ENCODE measurements around the gene PLEKHA5.
"Not testable (repeated sequence)": the region's sequence is repeated elsewhere in the genome, so short reads cannot be mapped to it uniquely, and the experiment has no call there.

PLEKHA5 gene

GRCh38 chr12:19369691-19370148, 240.2 kb downstream of the PLEKHA5 start:
- no peak for DNase-seq

- no peak for DNase-seq
Measured at GRCh38 chr12:19373586-19373985, 244.1 kb downstream of the PLEKHA5 start.

GRCh38 chr12:19375888-19376287, 246.4 kb downstream of the PLEKHA5 start:
- DNase-seq: no peak

- DNase-seq: no peak
Measured at GRCh38 chr12:19376691-19377090, 247.2 kb downstream of the PLEKHA5 start.

GRCh38 chr12:19382111-19382526, 252.6 kb downstream of the PLEKHA5 start:
- DNase-seq: no peak

- DNase-seq: no peak
Measured at GRCh38 chr12:19382563-19382962, 253.0 kb downstream of the PLEKHA5 start.

- DNase-seq: no peak
Measured at GRCh38 chr12:19387161-19387560, 257.6 kb downstream of the PLEKHA5 start.

- DNase-seq: no peak
Measured at GRCh38 chr12:19388131-19388549, 258.6 kb downstream of the PLEKHA5 start.

- no peak for DNase-seq
Measured at GRCh38 chr12:19390051-19390598, 260.6 kb downstream of the PLEKHA5 start.

GRCh38 chr12:19392644-19393043, 263.1 kb downstream of the PLEKHA5 start:
- DNase-seq: not testable (repeated sequence)

- no peak for DNase-seq
Measured at GRCh38 chr12:19394385-19394784, 264.9 kb downstream of the PLEKHA5 start.

GRCh38 chr12:19397534-19397933, 268.0 kb downstream of the PLEKHA5 start:
- no peak for DNase-seq

- DNase-seq: no peak
Measured at GRCh38 chr12:19398376-19399363, 269.1 kb downstream of the PLEKHA5 start.

GRCh38 chr12:19400649-19401285, 271.2 kb downstream of the PLEKHA5 start:
- not testable (repeated sequence) for DNase-seq

GRCh38 chr12:19402211-19402610, 272.7 kb downstream of the PLEKHA5 start:
- no peak for DNase-seq

- DNase-seq: no peak
Measured at GRCh38 chr12:19402743-19403431, 273.4 kb downstream of the PLEKHA5 start.

GRCh38 chr12:19404242-19404880, 274.8 kb downstream of the PLEKHA5 start:
- no peak for DNase-seq

- no peak for DNase-seq
Measured at GRCh38 chr12:19409376-19409775, 279.8 kb downstream of the PLEKHA5 start.

GRCh38 chr12:19410211-19410610, 280.7 kb downstream of the PLEKHA5 start:
- DNase-seq: peak; percentile 10

- DNase-seq: peak; percentile 7
Measured at GRCh38 chr12:19410629-19411185, 281.2 kb downstream of the PLEKHA5 start.

GRCh38 chr12:19411234-19412204, 282.0 kb downstream of the PLEKHA5 start:
- no peak for DNase-seq
